Measurements from ENCODE around the gene GRIK3. TPM values are rescaled to one million over a fixed set of nuclear protein-coding genes. Genes with fewer than 3 reads are reported as not detected.

The GRIK3 gene
- total RNA-seq, 1 donor from 2014 or later: 32.2 TPM

- ATAC-seq: no peak
- DNase-seq (ENCODE audit: low spot score): peak; percentile 38
- intact Hi-C loops (cut with DNase I): no loop called here
These were observed 163.0 kb downstream of the GRIK3 start for GRCh38 chr1:36871146-36871971.

- intact Hi-C loops (cut with DNase I): no loop called here
- DNase-seq (ENCODE audit: low spot score) (no peak), ATAC-seq (no peak)
These were observed 164.5 kb downstream of the GRIK3 start for GRCh38 chr1:36869826-36870225.

- intact Hi-C loops (cut with DNase I): no loop called here
- no peak for ATAC-seq
- DNase-seq (ENCODE audit: low spot score): no peak
These were observed 165.3 kb downstream of the GRIK3 start for GRCh38 chr1:36869054-36869453.

- intact Hi-C loops (cut with DNase I): no loop called here
- DNase-seq (ENCODE audit: low spot score) (no peak), ATAC-seq (no peak)
These were observed 166.7 kb downstream of the GRIK3 start for GRCh38 chr1:36867575-36867974.

- intact Hi-C loops (cut with DNase I): no loop called here
- DNase-seq (ENCODE audit: low spot score): no peak
- peak; percentile 62 for ATAC-seq
These were observed 168.0 kb downstream of the GRIK3 start for GRCh38 chr1:36866169-36866814.

- DNase-seq (ENCODE audit: low spot score) (no peak), ATAC-seq (no peak)
- intact Hi-C loops (cut with DNase I): no loop called here
These were observed 168.8 kb downstream of the GRIK3 start for GRCh38 chr1:36865602-36865900.

- intact Hi-C loops (cut with DNase I): no loop called here
- ATAC-seq (peak; percentile 65), DNase-seq (ENCODE audit: low spot score) (no peak)
These were observed 169.3 kb downstream of the GRIK3 start for GRCh38 chr1:36864823-36865601.

GRCh38 chr1:36864182-36864822, 170.0 kb downstream of the GRIK3 start:
- DNase-seq (ENCODE audit: low spot score): no peak
- intact Hi-C loops (cut with DNase I): no loop called here
- ATAC-seq: peak; percentile 43

- intact Hi-C loops (cut with DNase I): no loop called here
- no peak for ATAC-seq
- DNase-seq (ENCODE audit: low spot score): no peak
These were observed 170.8 kb downstream of the GRIK3 start for GRCh38 chr1:36863500-36863899.

GRCh38 chr1:36863061-36863460, 171.3 kb downstream of the GRIK3 start:
- intact Hi-C loops (cut with DNase I): no loop called here
- ATAC-seq (no peak), DNase-seq (ENCODE audit: low spot score) (no peak)

- DNase-seq (ENCODE audit: low spot score) (no peak), ATAC-seq (no peak)
- intact Hi-C loops (cut with DNase I): no loop called here
These were observed 172.9 kb downstream of the GRIK3 start for GRCh38 chr1:36861375-36861774.

GRCh38 chr1:36859926-36860325, 174.4 kb downstream of the GRIK3 start:
- no peak for DNase-seq (ENCODE audit: low spot score)
- ATAC-seq: no peak
- intact Hi-C loops (cut with DNase I): no loop called here

- DNase-seq (ENCODE audit: low spot score): no peak
- no peak for ATAC-seq
- intact Hi-C loops (cut with DNase I): no loop called here
These were observed 175.3 kb downstream of the GRIK3 start for GRCh38 chr1:36858981-36859380.

GRCh38 chr1:36858553-36858952, 175.8 kb downstream of the GRIK3 start:
- DNase-seq (ENCODE audit: low spot score) (no peak), ATAC-seq (no peak)
- intact Hi-C loops (cut with DNase I): no loop called here

GRCh38 chr1:36857754-36858153, 176.6 kb downstream of the GRIK3 start:
- intact Hi-C loops (cut with DNase I): no loop called here
- no peak for DNase-seq (ENCODE audit: low spot score)
- ATAC-seq: no peak

GRCh38 chr1:36855699-36856494, 178.4 kb downstream of the GRIK3 start:
- intact Hi-C loops (cut with DNase I): no loop called here
- DNase-seq (ENCODE audit: low spot score): no peak
- ATAC-seq: no peak

- intact Hi-C loops (cut with DNase I): no loop called here
- ATAC-seq (no peak), DNase-seq (ENCODE audit: low spot score) (no peak)
These were observed 180.7 kb downstream of the GRIK3 start for GRCh38 chr1:36853638-36854037.

GRCh38 chr1:36852586-36852985, 181.7 kb downstream of the GRIK3 start:
- ATAC-seq (no peak), DNase-seq (ENCODE audit: low spot score) (no peak)
- intact Hi-C loops (cut with DNase I): no loop called here

- no peak for ATAC-seq
- no peak for DNase-seq (ENCODE audit: low spot score)
- intact Hi-C loops (cut with DNase I): no loop called here
These were observed 182.7 kb downstream of the GRIK3 start for GRCh38 chr1:36851595-36851994.
